Islet precursor cell (in vitro differentiated cells): ENCODE results near the gene QSER1.
"Not testable (repeated sequence)": the region's sequence is repeated elsewhere in the genome, so short reads cannot be mapped to it uniquely, and the experiment has no call there.

Experiments
- DNase-seq: peaks from one replicate; pipeline ENCODE4 v3.0.0-alpha.2; 2018

The QSER1 gene

DNA sequence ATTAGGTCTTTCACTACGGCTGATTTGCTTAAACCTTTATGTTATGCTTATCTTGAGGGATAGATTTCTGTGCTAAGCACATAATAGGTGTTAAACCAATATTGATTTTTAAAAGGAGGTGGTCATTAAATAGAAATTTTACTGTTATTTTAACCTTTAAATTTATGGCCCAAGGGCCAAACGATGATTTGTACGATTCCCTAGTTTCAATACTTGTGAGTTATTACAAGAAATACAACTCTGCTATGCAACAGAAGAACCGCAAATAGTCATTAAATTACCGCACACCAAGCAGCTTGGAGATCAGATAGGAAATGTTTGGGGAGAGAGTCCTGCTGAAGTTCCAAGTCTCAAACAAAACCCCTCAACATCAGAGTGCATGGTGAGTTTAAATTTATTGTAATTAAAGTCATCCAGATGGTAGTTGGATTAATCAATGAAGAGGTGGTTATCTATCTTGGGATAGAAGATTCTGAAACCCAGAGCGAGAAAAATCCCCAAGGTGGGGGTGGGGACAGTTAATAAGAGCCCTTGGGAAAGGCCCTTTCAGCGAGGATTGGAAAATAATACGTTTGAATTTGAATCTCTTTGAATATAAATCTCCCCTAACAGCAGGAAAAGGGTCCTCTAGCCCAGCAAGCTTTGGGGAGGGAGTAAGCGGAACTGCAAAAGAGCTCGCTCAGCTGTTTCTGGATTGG, 805 bp upstream of the QSER1 start:
- DNase-seq = no peak

DNA sequence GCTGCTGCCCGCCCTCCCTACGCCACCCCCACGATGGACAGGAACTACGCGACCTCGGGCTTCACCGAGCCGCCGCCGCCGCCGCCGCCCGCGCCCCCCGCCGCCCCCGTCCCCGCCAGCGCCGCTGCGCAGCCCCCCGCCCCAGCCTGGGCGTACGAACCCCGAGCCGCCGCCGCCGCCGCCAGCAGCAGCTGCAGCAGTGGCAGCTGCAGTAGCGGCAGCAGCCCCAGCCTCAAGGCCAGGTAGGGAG, 407 bp downstream of the QSER1 start:
- no peak for DNase-seq

DNA sequence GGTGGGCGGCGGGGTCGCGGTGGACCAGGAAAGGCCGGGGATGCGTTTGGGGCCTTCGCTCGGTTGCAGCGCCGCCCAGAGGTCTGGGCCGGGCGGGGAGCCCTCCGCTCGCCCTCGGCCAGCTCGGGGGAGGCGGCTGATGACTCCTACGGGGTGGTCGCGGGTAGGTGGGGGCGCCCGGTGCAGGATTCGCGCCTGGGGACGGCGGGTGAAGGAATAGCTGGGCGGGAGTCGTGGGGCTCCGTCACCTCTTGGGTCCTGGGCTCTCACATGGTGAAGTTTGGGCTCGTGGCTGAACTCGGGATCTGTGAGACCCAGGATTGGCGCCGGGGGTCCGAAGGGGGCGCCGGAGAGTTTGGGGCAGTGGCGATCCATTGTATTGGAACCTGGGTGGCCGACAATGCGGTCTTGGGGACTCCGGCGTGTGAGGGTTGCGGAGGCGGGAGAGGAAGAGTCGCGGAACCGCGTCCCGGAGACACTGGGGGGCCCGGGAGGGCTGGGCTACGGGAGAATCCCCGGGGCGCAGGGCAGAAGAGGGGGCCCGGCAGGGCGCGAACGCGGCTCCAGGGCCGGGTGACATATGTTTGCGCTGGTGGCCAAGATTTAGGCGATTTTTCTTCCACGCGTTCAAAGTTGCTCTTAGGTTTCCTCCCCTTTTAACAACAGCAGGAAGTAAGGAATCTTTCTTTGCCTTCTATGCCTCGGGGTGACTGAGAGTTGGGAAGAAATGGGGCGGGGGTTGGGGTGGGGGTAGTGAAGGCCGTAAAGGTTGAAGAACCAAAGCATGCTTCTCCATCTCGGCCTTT, 935 bp downstream of the QSER1 start:
- DNase-seq = peak; percentile 88

DNA sequence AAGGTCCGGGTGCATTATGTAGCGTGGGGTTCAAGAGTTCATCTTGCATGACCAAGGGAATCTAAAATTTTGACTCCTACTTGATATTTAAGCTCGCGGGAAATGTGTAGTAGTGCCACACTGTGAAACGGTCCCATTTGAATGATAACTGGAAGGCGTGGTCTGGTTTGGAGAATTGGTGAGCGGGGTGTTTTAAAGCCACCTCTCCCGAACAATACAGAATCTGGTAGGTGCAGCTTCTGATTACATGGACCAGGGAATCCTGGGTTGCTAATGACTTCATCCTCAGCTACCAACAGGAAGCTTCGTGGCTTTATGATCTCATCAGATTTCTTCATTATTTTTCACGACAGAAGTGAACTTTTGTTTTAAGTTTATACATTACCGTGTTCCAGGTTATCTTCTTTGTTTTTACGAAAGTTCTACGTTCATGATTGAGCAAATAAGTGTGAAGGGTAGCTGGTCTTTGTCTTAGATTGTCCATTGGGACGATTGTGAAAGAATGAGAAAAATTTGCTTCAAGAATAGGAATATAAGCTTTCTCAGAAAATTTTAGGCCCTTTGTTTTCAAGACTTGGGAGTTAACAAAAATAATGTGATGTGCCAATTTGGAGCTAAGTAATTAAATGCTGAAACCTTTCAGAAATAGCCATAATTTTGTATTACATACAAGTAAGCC, 1.7 kb downstream of the QSER1 start:
- peak; percentile 68 for DNase-seq

DNA sequence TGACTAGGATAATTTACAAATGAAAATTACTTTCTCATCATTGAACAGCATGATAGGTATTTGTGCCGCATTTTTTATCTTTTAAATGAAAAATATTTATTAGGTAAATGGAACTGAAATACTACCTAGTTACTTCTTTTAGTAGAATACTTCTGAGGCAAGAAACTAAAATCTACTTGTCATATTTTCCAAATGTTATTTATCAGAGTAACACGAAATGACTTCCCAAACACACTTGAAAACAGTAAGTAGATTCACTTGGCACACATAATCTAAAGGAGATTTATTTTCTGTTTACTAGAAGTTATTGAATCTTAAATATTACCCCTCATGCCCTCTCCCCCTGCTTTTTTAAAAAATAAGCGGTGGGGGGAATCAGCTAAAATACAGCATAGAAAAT, 2.3 kb downstream of the QSER1 start:
- DNase-seq = no peak

DNA sequence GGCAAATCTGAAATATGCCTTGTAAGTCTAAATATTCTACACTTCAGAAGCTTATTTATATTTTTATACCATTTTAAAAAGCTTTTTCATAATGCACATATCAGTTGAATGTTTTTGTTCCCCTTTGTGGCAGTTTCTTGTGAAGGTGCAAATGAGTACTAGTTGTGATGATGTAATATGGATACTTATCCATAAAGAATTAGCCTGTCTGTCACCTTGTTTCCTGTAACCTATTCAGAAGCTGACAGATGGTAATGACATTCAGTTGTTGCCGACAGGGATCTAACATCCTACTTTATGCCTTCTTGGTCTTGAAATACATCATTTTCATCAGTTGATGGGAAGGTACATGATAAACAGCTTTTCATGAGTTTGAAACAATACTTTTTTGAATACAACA, 2.9 kb downstream of the QSER1 start:
- DNase-seq = no peak

DNA sequence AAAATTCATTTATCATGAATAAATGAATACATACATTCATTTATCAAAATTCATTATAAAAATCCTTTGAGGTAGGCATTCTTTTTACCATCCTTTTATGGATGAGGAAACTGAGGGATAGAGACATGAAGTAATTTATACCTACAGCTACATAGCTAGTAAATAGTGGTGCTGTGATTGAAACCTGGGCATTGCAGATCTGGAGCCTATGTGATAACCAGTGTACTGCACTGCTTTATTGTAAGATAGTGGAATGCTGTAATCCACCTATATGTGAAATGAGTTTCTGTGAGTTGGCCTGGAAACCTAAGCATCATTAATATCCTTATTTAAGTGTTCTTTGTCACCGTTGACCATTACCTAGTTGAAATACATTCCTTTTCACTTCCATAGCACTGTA, 4.5 kb downstream of the QSER1 start:
- DNase-seq = no peak

DNA sequence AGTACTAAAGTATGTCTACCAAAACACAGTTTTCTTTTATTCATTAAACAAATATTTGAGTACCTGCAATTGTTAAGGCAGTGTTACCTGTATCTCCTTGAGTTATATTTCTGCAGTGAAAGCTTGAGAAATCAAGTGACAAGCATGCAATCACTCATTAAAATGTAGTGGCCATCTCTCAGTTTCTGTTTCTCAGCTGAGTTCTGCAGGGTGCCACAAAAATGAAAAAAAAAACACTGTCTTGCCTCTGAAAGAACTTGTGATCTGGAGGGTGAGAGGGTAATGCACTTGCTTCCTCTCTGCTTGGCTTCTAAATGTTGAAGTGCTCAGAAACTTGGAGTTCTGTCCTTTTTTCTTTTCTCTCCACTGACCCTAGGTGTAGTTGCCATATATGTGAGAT, 6.8 kb downstream of the QSER1 start:
- no peak for DNase-seq

DNA sequence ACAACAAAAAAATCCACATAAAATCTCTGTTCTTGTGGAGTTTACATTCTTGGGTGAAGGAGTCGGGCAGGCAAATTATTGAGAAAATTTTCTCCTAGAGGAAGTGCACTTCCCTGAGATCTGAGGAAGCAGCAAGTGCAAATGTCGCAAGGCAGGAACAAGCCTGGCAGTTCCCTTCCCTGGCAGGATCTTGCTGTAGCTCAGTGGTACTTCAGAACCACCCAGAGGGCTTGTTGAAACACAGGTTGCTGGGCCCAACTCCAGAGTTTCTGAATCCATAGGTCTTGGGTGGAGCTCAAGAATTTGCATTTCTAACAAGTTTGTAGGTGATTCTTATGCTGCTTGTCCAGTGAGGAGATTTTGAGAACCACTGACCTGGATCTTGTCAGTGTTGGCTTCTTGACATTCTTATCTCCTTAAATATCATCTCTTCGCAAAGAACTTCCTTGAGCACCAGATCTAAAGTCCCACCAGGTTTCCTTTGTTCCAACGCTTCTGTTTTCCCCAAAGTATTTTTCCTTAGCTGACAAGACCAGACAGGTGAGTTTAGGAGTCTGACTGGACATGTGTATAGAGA, 9.6 kb downstream of the QSER1 start:
- DNase-seq = no peak

DNA sequence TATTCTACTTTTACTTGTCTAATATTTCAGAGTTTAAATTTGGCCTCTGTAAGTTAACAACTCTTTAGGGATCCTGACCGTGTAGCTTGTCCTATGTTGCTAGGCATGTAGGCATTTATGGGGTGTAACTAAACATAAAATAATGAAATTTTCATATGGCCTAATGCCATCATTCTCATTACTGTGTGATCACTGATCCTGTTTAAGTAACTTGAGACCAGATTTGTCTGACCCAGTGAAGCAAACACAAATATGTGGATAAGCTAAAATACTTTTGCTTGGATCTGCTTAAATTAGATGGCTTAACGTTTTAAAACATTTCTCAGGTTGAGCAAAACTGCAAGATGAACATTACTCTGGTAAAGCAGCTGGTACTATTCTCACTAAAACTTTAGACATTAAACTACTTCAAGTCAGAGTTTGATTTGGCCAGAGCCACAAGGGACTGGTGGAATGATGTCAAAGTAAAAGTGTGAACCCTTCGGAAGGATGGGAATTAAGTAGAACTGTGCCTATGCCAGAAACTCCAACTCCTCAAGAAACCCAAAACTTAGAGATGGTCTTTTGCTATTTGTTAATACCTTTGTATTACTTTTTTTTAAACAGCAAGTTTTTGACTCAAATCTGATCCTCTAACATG, 12.5 kb downstream of the QSER1 start:
- DNase-seq = no peak

DNA sequence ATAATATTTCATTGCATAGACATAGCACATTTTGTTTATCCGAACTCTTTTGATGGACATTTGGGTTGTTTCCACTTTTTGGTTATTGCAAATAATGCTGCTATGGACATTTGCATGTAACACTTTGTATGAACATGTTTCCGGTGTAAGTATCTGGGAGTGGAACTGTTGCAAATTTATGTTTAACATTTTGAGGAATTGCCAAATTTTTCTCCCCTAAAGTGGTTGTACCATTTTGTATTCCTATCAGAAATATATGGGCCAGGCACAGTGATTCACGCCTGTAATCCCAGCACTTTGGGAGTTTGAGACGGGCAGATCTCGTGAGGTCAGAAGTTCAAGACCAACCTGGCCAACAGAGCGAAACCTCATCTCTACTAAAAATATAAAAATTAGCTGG, 16.0 kb downstream of the QSER1 start:
- no peak for DNase-seq

DNA sequence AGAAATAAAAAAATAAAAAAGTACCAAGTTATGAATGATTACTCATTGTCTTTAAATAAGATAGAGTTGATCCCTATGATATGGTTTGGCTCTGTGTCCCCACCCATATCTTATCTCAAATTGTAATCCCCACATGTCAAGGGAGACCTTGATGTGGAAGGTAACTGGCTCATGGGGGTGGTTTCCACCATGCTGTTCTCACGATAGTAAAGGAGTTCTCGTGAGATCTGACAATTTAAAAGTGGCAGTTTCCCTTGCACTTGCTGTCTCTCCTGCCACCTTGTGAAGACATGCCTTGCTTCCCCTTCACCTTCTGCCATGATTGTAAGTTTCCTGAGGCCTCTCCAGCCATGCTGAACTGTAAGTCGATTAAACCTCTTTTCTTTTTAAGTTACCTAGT, 18.8 kb downstream of the QSER1 start:
- no peak for DNase-seq

DNA sequence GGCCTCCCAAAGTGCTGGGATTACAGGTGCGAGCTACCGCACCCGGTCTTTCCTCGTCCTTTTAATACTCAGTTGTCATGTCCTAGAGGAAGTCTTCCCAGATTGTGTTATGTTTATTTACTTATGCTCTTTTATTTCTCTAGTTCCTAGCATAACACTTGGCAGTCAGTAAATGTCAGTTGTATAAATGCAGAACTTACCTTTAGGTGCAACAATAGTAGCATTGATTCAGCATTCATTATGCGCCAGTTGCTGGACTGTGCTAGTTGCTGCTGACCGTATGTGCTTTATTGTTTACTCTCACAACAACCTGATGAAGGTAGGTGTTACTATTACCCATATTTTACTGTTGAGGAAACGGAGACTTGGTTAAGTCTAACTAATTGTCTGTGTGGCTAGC, 20.8 kb downstream of the QSER1 start:
- no peak for DNase-seq

DNA sequence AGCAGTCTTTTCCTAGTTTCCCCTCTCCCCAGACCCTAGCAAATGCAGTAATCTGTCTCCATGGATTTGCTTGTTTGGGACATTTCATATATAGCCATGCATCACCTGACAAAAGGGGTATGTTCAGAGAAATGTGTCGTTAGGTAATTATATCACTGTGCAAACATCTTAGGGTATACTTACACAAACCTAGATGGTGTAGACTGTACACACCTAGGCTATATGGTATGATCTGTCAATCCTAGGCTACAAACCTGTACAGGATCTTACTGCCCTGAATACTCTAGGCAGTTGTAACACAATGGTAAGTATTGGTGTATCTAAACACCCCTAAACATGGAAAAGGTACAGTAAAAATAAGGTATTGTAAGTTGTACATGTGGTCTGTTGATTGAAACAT, 23.8 kb downstream of the QSER1 start:
- no peak for DNase-seq

DNA sequence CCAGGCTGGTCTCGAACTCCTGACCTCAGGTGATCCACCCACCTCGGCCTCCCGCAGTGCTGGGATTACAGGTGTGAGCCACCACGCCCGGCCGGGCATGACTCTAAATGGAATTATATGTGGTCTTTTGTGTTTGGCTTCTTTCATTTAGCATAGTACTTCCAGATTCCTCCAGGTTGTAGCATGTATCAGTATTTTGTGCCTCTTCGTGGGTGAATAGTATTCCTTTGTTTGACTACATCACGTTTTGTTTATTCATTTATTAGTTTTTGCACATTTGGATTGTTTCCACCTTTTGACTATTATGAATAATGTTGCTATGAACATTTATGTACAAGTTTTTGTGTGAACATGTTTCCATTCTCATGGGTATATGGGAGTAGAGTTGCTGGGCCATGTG, 24.4 kb downstream of the QSER1 start:
- no peak for DNase-seq

DNA sequence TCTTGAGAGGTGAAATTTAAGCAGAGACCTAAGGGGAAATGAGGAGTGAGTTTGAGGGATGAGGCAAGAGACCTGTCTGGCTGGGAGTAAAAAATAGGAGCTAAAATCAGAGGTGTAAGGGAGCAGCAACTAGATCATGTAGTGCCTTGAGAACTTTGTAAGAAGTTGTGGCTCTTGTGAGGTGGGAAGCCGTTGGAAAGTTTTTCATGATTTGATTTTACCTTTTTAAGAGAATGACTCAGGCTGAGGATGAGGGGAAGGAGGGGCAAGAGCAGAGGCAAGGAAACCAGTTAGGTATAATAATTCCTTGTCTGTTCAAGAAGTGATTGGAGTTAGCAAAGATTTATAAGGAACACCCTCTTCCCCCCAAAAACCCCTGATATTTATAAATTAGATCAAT, 25.8 kb downstream of the QSER1 start:
- no peak for DNase-seq

DNA sequence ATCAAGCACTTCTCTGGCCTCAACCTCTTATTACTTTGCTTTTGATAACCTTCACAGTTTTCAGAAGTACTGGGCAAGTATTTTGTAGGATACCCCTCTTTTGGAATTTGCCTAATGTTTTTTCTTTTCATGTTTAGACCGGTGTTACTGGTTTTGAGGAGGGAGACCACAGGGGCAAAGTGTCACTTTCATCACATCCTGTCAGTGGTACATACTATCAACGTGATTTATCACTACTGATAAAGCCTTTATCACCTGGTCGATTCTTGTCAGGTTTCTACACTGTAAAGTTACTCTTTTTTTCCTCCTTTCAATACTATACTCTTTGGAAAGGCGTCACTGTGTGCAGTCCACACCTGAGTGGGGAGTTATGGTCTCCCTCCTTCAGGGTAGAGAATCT, 26.7 kb downstream of the QSER1 start:
- DNase-seq = no peak

DNA sequence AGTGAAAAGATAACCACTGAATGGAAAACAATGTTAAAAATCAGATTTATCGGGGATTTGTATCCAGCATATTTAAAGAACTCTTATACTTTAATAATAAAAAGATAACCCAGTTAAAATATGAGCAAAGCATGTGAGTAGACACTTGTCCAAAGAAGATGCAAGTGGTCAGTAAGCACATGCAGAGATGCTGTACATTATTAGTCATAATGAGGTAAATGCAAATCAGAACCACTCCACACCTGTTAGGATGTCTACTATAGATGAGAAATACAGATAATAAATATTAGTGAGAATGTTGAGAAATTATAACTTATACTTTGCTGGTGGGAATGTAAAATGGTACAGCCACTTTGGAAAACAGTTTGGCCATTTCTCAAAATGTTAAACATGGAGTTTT, 28.0 kb downstream of the QSER1 start:
- DNase-seq = no peak

DNA sequence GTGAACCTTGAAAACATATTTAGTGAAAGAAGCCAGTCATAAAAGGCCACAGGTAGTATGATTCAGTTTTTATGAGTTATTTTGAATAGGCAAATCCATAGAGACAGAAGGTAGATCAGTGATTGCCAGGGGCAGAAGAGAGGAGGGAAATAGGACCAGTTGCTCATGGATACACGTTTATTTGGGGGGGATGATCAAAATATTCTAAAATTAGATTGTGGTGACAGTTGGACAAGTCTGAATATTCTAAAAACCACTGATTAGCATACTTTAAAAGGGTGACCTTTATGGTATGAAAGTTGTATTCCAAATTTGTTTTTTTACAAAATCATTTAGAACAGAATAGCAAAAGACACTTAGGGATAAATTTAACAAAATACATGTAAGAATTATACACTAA, 28.6 kb downstream of the QSER1 start:
- no peak for DNase-seq

DNA sequence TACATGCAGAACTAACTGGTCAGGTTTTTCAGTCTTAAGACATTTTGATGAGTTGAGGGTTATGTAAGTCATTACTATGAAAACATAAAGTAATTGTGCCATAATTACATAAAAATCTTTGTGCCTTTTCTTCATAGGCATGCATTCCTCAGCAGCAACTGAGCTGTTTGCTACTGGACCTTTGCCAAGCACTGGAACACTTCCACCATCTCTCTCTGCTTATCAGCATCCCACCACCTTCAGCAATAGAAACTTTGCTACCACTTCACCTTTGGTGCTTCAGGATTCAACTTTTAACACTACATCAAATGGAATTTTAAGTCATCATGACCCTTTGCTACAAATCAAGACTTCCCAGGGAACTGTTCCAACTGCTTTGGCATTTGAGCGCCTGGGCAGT, 39.0 kb downstream of the QSER1 start:
- no peak for DNase-seq

DNA sequence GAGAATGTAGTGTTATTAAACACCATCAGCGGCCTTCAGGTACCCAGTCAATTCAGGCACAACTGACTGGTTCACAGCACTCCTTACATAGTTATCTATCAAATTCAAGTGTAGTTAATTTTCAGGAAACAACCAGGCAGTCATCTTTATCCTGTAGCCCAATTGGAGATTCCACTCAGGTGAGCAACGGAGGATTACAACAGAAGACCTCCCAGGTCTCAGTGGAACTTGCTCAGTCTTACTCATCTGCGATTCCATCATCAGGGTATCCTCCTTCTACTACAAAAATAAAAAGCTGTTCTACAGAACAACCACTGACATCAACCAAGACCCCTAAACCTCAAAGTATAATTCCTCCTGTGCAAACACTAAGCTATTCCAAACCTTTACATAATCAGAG, 39.6 kb downstream of the QSER1 start:
- no peak for DNase-seq

DNA sequence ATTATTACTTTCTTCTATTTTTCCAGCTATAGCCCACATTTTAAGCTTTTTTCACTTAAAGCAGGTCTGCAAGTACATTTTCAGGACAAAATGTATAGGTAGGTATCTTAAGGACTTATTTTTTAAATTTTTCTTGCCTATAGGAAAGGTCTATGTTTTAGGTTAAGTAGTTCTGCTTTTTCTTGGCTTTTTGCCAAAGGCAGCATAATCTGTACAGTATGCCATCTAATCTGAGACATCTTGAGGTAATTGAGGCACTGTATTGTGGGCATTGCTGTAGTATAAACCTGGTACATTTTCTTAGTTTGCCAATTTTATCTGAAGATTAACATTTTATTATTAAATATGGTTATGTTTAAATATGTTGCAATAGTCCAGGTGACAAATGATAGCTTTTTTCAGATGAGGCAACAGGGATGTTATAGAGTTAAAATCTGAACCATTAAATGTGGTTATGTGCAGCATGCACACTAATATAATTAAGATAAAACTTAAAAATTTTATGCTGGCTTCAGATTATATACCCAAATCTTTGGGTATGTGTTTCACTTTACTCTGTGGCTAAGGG, 42.9 kb downstream of the QSER1 start:
- DNase-seq = no peak

DNA sequence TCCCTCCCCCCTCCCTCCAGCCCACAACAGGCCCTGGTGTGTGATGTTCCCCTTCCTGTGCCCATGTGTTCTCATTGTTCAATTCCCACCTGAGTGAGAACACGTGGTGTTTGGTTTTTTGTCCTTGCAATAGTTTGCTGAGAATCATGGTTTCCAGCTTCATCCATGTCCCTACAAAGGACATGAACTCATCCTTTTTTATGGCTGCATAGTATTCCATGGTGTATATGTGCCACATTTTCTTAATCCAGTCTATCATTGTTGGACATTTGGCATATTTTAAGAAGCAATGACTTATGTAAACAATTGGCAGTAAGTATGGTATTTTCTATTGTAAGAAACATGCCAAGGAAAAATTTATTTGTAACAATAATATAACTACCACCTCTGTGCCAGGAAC, 43.6 kb downstream of the QSER1 start:
- DNase-seq = not testable (repeated sequence)
